ENCODE results near the gene LY86.

LY86 gene

DNA sequence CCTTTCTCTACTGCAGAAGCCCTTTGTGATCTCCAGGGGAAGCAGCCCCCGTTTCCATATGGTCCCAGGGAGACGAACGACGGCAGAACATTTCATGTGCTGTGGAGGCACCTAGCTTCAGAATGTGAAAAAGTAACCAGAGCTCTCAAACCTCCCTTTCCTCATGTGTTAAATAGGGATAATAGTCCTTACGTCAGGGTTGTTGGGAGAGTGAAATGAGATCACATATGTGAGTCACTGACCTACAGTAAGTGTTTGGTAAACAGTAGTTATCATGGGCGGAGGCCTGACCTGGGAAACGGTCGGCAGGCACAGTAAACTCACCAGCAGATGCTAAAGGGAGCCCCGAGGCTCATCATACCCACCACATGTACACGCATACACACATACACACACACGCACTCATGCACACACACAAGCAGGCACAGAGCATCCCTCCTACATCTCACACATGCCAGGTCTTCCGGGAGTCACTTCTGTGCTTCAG lies 89.7 kb downstream of the LY86 start:
- no peak overlapping the region for H3K4me3 ChIP-seq (ENCODE audit: low read length in 2 of 2)
- H3K27ac ChIP-seq (ENCODE audit: low read depth in 2 of 2, low read length in 2 of 2) = peak overlapping the region; percentile 84 to 88
- peaks cover 24 to 33% of the 10 kb centered on the region in 2 donors for H3K4me1 ChIP-seq (ENCODE audit: control insufficient read depth in 2 of 2, insufficient read depth in 2 of 2, low read length in 2 of 2)
- H3K9me3 ChIP-seq (ENCODE audit: control insufficient read depth in 2 of 2, low read length in 2 of 2) = no peaks in the 10 kb centered on the region
- H3K9ac ChIP-seq (ENCODE audit: low read depth in 1 of 2, low read length in 2 of 2) = peak overlapping the region in 1 of 2 donors; percentile 48
- H3K36me3 ChIP-seq (ENCODE audit: control insufficient read depth in 2 of 2, insufficient read depth in 2 of 2, low read length in 2 of 2) = no peaks in the 10 kb centered on the region
- no peaks in the 10 kb centered on the region for H3K27me3 ChIP-seq (ENCODE audit: control insufficient read depth in 2 of 2, insufficient read depth in 2 of 2, low read length in 2 of 2)

GRCh38 chr6:6678811-6679210 lies 90.3 kb downstream of the LY86 start:
- H3K9ac ChIP-seq (ENCODE audit: low read depth in 1 of 2, low read length in 2 of 2) = peak overlapping the region in 1 of 2 donors; percentile 42
- no peaks in the 10 kb centered on the region for H3K36me3 ChIP-seq (ENCODE audit: control insufficient read depth in 2 of 2, insufficient read depth in 2 of 2, low read length in 2 of 2)
- H3K27ac ChIP-seq (ENCODE audit: low read depth in 2 of 2, low read length in 2 of 2) = peak overlapping the region; percentile 38 to 53

GRCh38 chr6:6679633-6680032 lies 91.1 kb downstream of the LY86 start:
- peak overlapping the region; percentile 38 to 53 for H3K27ac ChIP-seq (ENCODE audit: low read depth in 2 of 2, low read length in 2 of 2)
- H3K4me1 ChIP-seq (ENCODE audit: control insufficient read depth in 2 of 2, insufficient read depth in 2 of 2, low read length in 2 of 2) = peaks cover 34 to 45% of the 10 kb centered on the region in 2 donors
- no peaks in the 10 kb centered on the region for H3K9me3 ChIP-seq (ENCODE audit: control insufficient read depth in 2 of 2, low read length in 2 of 2)
- H3K4me3 ChIP-seq (ENCODE audit: low read length in 2 of 2) = no peak overlapping the region
- no peak overlapping the region for H3K9ac ChIP-seq (ENCODE audit: low read depth in 1 of 2, low read length in 2 of 2)
- no peaks in the 10 kb centered on the region for H3K27me3 ChIP-seq (ENCODE audit: control insufficient read depth in 2 of 2, insufficient read depth in 2 of 2, low read length in 2 of 2)
- no peaks in the 10 kb centered on the region for H3K36me3 ChIP-seq (ENCODE audit: control insufficient read depth in 2 of 2, insufficient read depth in 2 of 2, low read length in 2 of 2)

More at GRCh38 chr6:6678811-6679210, 90.3 kb downstream of the LY86 start:
- H3K27me3 ChIP-seq (ENCODE audit: control insufficient read depth in 2 of 2, insufficient read depth in 2 of 2, low read length in 2 of 2) = no peaks in the 10 kb centered on the region
- H3K4me1 ChIP-seq (ENCODE audit: control insufficient read depth in 2 of 2, insufficient read depth in 2 of 2, low read length in 2 of 2) = peaks cover 30 to 39% of the 10 kb centered on the region in 2 donors
- H3K4me3 ChIP-seq (ENCODE audit: low read length in 2 of 2) = no peak overlapping the region
- H3K9me3 ChIP-seq (ENCODE audit: control insufficient read depth in 2 of 2, low read length in 2 of 2) = no peaks in the 10 kb centered on the region

GRCh38 chr6:6680526-6680925 lies 92.0 kb downstream of the LY86 start:
- Histone ChIP-seq H3K36me3 (ENCODE audit: control insufficient read depth in 2 of 2, insufficient read depth in 2 of 2, low read length in 2 of 2) (no peaks in the 10 kb centered on the region), H3K4me1 (ENCODE audit: control insufficient read depth in 2 of 2, insufficient read depth in 2 of 2, low read length in 2 of 2) (peaks cover 34 to 47% of the 10 kb centered on the region in 2 donors), H3K27ac (ENCODE audit: low read depth in 2 of 2, low read length in 2 of 2) (no peak overlapping the region), H3K27me3 (ENCODE audit: control insufficient read depth in 2 of 2, insufficient read depth in 2 of 2, low read length in 2 of 2) (no peaks in the 10 kb centered on the region), H3K9ac (ENCODE audit: low read depth in 1 of 2, low read length in 2 of 2) (no peak overlapping the region), H3K4me3 (ENCODE audit: low read length in 2 of 2) (no peak overlapping the region), H3K9me3 (ENCODE audit: control insufficient read depth in 2 of 2, low read length in 2 of 2) (no peaks in the 10 kb centered on the region)

DNA sequence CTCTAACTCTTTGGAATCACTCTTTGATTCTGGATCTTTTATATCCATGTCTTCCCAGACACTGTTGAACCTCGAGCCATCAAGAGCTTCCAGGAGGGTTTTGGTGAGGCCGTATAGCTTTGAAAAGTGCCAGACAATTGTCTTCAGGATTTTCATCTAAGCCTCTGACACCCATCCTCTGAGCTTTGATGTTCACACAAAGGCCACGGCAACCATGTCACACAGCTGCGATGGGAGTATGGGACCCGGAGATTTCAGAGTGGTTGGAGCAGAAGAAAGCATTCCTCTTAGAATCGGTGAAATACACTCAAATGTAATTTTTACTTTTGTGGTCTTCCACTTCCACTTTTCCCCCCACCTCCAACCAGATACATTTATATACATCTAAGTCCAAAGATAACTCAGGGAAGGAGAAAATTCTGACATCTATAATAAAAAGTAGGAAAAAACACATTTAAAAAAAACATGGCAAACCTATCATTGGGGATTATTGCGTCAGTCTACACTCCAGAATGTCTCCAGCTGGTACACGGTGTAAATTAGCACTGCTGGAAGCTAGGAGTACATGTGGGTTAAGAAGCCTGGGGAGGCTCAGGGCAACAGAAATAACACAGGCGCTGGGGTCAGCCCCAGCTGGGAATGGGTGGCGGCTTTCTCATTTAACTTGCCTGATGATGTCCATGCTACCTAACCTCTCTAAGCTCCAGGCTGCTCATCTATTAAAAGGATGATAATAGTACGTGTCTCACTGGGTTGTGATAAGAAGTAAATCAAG lies 92.7 kb downstream of the LY86 start:
- H3K9me3 ChIP-seq (ENCODE audit: control insufficient read depth in 2 of 2, low read length in 2 of 2) = no peaks in the 10 kb centered on the region
- no peak overlapping the region for H3K9ac ChIP-seq (ENCODE audit: low read depth in 1 of 2, low read length in 2 of 2)
- no peaks in the 10 kb centered on the region for H3K36me3 ChIP-seq (ENCODE audit: control insufficient read depth in 2 of 2, insufficient read depth in 2 of 2, low read length in 2 of 2)
- H3K4me3 ChIP-seq (ENCODE audit: low read length in 2 of 2) = no peak overlapping the region
- no peak overlapping the region for H3K27ac ChIP-seq (ENCODE audit: low read depth in 2 of 2, low read length in 2 of 2)
- H3K27me3 ChIP-seq (ENCODE audit: control insufficient read depth in 2 of 2, insufficient read depth in 2 of 2, low read length in 2 of 2) = no peaks in the 10 kb centered on the region
- H3K4me1 ChIP-seq (ENCODE audit: control insufficient read depth in 2 of 2, insufficient read depth in 2 of 2, low read length in 2 of 2) = peaks cover 34 to 48% of the 10 kb centered on the region in 2 donors

DNA sequence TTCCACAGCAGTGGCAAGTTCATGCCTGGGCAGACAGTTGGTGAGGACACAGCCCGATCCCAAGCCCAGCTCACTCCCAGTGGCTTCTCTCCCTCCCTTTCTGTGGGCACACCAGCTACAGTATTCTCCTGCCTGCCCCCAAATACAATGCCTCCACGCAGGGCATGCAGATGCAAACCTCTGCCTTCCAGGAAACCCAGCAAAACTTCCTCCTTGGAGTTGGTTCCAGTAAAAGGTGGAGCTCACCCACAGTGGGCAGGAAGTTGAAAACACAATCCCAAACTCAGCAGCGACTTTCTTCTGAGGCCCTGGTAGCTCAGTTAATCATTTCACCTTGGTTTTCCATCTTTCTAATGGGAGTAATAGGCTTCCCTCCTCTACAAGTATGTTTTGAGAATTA lies 93.7 kb downstream of the LY86 start:
- no peaks in the 10 kb centered on the region for H3K36me3 ChIP-seq (ENCODE audit: control insufficient read depth in 2 of 2, insufficient read depth in 2 of 2, low read length in 2 of 2)
- H3K9ac ChIP-seq (ENCODE audit: low read depth in 1 of 2, low read length in 2 of 2) = peak overlapping the region in 1 of 2 donors; percentile 24
- H3K4me1 ChIP-seq (ENCODE audit: control insufficient read depth in 2 of 2, insufficient read depth in 2 of 2, low read length in 2 of 2) = peaks cover 30 to 44% of the 10 kb centered on the region in 2 donors
- H3K27me3 ChIP-seq (ENCODE audit: control insufficient read depth in 2 of 2, insufficient read depth in 2 of 2, low read length in 2 of 2) = no peaks in the 10 kb centered on the region
- H3K4me3 ChIP-seq (ENCODE audit: low read length in 2 of 2) = no peak overlapping the region
- no peaks in the 10 kb centered on the region for H3K9me3 ChIP-seq (ENCODE audit: control insufficient read depth in 2 of 2, low read length in 2 of 2)
- peak overlapping the region; percentile 55 to 65 for H3K27ac ChIP-seq (ENCODE audit: low read depth in 2 of 2, low read length in 2 of 2)

DNA sequence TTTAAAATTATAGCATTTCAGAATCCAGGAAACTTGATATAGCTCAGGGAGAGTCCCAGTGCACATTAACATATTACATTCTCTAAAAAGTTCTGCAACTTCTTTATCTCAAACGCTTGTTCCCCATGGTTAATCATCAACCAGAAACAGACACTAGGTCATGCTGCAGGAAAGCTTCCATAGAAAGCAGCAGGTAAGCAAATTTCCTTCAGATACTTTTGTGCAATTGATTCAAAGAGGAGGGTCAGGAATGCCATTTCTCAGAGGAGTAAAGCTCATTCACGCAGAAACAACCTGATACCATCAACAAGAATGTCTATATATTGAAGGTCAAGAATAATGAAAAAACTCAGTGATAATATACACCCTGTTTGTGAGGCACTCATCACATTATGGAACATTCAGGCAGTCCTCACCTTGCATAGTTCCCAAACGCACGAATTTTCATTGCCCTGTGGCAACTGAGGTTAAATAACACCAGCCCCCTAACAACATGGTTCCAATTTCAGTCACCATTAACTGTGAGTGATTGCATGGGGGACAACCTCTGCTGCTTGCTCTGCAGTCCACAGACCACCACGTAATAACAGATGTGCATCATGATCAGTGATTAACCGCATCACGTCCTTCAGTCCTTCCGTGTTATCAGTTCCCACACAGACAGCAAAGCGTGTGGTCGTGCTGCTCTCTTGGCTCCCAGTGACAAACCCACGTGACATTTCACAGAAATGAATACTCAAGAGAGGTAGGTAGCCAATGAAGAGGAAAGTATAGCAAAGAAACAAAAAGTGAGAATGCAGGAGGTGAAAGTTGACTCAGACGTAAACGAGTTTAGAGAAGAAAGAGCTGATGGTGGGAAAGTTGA lies 95.7 kb downstream of the LY86 start:
- no peaks in the 10 kb centered on the region for H3K9me3 ChIP-seq (ENCODE audit: control insufficient read depth in 2 of 2, low read length in 2 of 2)
- no peaks in the 10 kb centered on the region for H3K27me3 ChIP-seq (ENCODE audit: control insufficient read depth in 2 of 2, insufficient read depth in 2 of 2, low read length in 2 of 2)
- H3K4me3 ChIP-seq (ENCODE audit: low read length in 2 of 2) = peak overlapping the region; percentile 41 to 44
- peaks cover 37 to 45% of the 10 kb centered on the region in 2 donors for H3K4me1 ChIP-seq (ENCODE audit: control insufficient read depth in 2 of 2, insufficient read depth in 2 of 2, low read length in 2 of 2)
- H3K9ac ChIP-seq (ENCODE audit: low read depth in 1 of 2, low read length in 2 of 2) = peak overlapping the region; percentile 38 to 62
- H3K27ac ChIP-seq (ENCODE audit: low read depth in 2 of 2, low read length in 2 of 2) = peak overlapping the region; percentile 91
- H3K36me3 ChIP-seq (ENCODE audit: control insufficient read depth in 2 of 2, insufficient read depth in 2 of 2, low read length in 2 of 2) = no peaks in the 10 kb centered on the region

DNA sequence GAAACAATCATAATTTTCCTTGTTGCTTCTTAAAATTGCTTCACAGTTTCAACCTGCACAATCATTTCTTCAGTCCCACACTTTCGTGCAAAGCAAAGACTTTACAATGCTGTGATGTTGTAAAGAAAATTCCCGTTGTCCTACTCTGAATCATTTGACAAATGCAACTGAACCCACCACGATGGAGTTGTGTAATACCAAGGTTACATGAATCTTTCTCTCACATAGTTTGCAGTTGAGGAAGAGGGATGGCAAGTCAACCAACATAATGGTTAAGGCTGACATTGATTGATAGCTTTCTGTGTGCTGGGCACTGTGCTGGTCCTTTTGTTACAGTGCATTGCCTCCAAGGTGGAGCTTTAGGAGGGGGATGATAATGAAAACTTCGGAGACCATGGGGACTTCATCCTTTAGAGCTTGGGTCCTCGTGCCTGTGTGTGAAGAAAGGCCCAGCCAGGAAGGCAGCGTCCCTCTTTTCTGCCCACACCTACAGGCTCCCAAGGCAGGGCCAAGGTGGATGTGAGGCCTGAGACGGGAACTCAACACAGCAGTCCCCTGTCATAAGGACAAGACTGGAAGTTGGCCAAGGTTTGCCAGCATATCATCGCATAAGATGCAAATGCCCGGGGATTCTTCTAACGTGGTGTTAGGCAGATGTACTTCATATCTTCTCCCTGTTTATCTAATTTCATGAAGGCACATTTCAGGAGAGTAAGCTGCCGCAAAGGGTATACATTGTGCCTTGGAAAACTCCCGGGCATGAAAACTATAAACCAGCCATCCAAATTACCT lies 96.9 kb downstream of the LY86 start:
- Histone ChIP-seq H3K27ac (ENCODE audit: low read depth in 2 of 2, low read length in 2 of 2) (peak overlapping the region in 1 of 2 donors; percentile 33), H3K4me1 (ENCODE audit: control insufficient read depth in 2 of 2, insufficient read depth in 2 of 2, low read length in 2 of 2) (peaks cover 36 to 52% of the 10 kb centered on the region in 2 donors), H3K9me3 (ENCODE audit: control insufficient read depth in 2 of 2, low read length in 2 of 2) (no peaks in the 10 kb centered on the region)

DNA sequence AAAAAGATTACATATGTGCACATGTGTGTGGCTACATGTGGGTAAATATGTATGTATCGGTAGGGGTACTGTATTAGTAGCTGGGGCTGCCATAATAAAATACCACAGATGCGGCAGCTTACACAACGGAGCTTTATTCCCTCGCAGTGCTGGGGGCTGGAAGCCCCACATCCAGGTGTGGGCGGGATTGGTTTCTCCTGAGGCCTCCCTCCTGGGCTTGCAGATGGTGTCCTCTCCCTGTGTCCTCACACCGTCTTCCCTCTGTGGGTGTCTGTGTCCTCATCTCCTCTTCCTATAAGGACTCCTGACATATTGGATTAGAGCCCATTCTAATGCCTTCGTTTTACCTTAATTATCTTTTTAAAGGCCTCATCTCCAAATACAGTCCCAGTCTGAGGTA lies 97.7 kb downstream of the LY86 start:
- peak overlapping the region; percentile 70 to 71 for H3K9ac ChIP-seq (ENCODE audit: low read depth in 1 of 2, low read length in 2 of 2)

More for the DNA sequence above, 96.9 kb downstream of the LY86 start:
- H3K4me3 ChIP-seq (ENCODE audit: low read length in 2 of 2) = no peak overlapping the region
- no peaks in the 10 kb centered on the region for H3K36me3 ChIP-seq (ENCODE audit: control insufficient read depth in 2 of 2, insufficient read depth in 2 of 2, low read length in 2 of 2)
- no peak overlapping the region for H3K9ac ChIP-seq (ENCODE audit: low read depth in 1 of 2, low read length in 2 of 2)
- no peaks in the 10 kb centered on the region for H3K27me3 ChIP-seq (ENCODE audit: control insufficient read depth in 2 of 2, insufficient read depth in 2 of 2, low read length in 2 of 2)

More for the DNA sequence above, 97.7 kb downstream of the LY86 start:
- H3K9me3 ChIP-seq (ENCODE audit: control insufficient read depth in 2 of 2, low read length in 2 of 2) = peaks cover 3% of the 10 kb centered on the region in 2 donors
- H3K36me3 ChIP-seq (ENCODE audit: control insufficient read depth in 2 of 2, insufficient read depth in 2 of 2, low read length in 2 of 2) = no peaks in the 10 kb centered on the region
- H3K4me3 ChIP-seq (ENCODE audit: low read length in 2 of 2) = peak overlapping the region; percentile 61 to 73
- peaks cover 36 to 52% of the 10 kb centered on the region in 2 donors for H3K4me1 ChIP-seq (ENCODE audit: control insufficient read depth in 2 of 2, insufficient read depth in 2 of 2, low read length in 2 of 2)
- H3K27ac ChIP-seq (ENCODE audit: low read depth in 2 of 2, low read length in 2 of 2) = peak overlapping the region; percentile 84 to 88
- no peaks in the 10 kb centered on the region for H3K27me3 ChIP-seq (ENCODE audit: control insufficient read depth in 2 of 2, insufficient read depth in 2 of 2, low read length in 2 of 2)

Measured in mucosa of rectum (tissue), 2 donors.